Breast epithelium (tissue), 4 donors: ENCODE measurements around the gene CAND1. TPM values are rescaled to one million over a fixed set of nuclear protein-coding genes. Genes with fewer than 3 reads are reported as not detected.
A peak's percentile ranks its signal among the peaks of the same experiment; 100 is the strongest.

Experiments
- DNase-seq, 2 donors: peaks; one replicate each; pipeline ENCODE4 v3.0.0-alpha.2; 2019; ENCODE audit warnings: low spot score in 2 of 2
- H3K27ac ChIP-seq, 2 donors: fragments of 200-600 bp; sonication (generic) in 1 of 2; one replicate each; pipeline ENCODE4 v1.5.1; 2016 to 2019; ENCODE audit warnings: mild to moderate bottlenecking in 1 of 2
- H3K27me3 ChIP-seq, 2 donors: fragments of 200-600 bp; sonication (generic) in 1 of 2; one replicate each; pipeline versions ENCODE4 v1.5.1 to v1.6.0; 2017 to 2019; ENCODE audit warnings: control low read depth in 1 of 2, mild to moderate bottlenecking in 1 of 2
- H3K36me3 ChIP-seq: fragments of 200-600 bp; one replicate; pipeline ENCODE4 v1.5.1; 2019
- H3K4me1 ChIP-seq, 2 donors: fragments of 200-600 bp; sonication (generic); one replicate each; pipeline ENCODE4 v1.5.1; 2016 to 2019; ENCODE audit warnings: control low read depth in 1 of 2
- H3K4me3 ChIP-seq, 3 donors: fragments of 200-600 bp; sonication (generic); 1 replicate in 2 of 3; 2 replicates in 1 of 3; pipeline ENCODE4 v1.5.1; 2016 to 2019; ENCODE audit warnings: mild to moderate bottlenecking in 3 of 3, moderate library complexity in 2 of 3
- H3K9me3 ChIP-seq, 2 donors: fragments of 200-600 bp; sonication (generic) in 1 of 2; one replicate each; pipeline ENCODE4 v1.5.1; 2016 to 2019; ENCODE audit warnings: control low read depth in 1 of 2
- CTCF ChIP-seq, 3 donors: fragments of 450-650 bp; IDR thresholded peaks; one replicate each; pipeline ENCODE4 v1.5.1; 2016 to 2017; ENCODE audit warnings: antibody characterized with exemption in 3 of 3, mild to moderate bottlenecking in 3 of 3, moderate library complexity in 3 of 3
- POLR2A ChIP-seq: fragments of 450-650 bp; IDR thresholded peaks from one replicate; pipeline ENCODE4 v1.6.1; 2016; ENCODE audit warnings: antibody characterized with exemption, mild to moderate bottlenecking, moderate library complexity
- POLR2AphosphoS5 ChIP-seq, 3 donors: sonication (generic); formaldehyde crosslinking; IDR thresholded peaks; one replicate each; pipeline ENCODE4 v1.6.1; 2017; ENCODE audit warnings: antibody characterized with exemption in 3 of 3
- intact Hi-C: fragments of 100-400 bp; cut with DNase I; formaldehyde crosslinking; loops from one replicate; pipeline ENCODE4 v1.15.1; 2023; ENCODE audit warnings: low total_unique reads
- total RNA-seq, 3 donors: library from RNA; depleted of rRNA; stranded (reverse); fragments of >200 nt; gene quantifications; one replicate each; pipeline ENCODE4 v1.1.0, GENCODE V29; 2016

Gene CAND1
- total RNA-seq, 3 donors from 2014 or later = 69.6 to 112 (median 81.3) TPM

- TF ChIP-seq CTCF (IDR thresholded peaks at IDR 0.05) (no peak), POLR2AphosphoS5 (IDR thresholded peaks at IDR 0.05) (no peak), POLR2A (no peak)
- intact Hi-C loops = no loop called here
- no peaks in the 10 kb centered on the region for H3K4me1 ChIP-seq
- no peak overlapping the region for H3K27ac ChIP-seq
- H3K4me3 ChIP-seq = no peak overlapping the region
- no peaks in the 10 kb centered on the region for H3K36me3 ChIP-seq
- no peaks in the 10 kb centered on the region for H3K9me3 ChIP-seq
- DNase-seq = no peak
- H3K27me3 ChIP-seq = no peaks in the 10 kb centered on the region
Measured at GRCh38 chr12:67254372-67255026, 14.7 kb upstream of the CAND1 start.

GRCh38 chr12:67256649-67257048 lies 12.5 kb upstream of the CAND1 start:
- DNase-seq = no peak
- no peak overlapping the region for H3K4me3 ChIP-seq
- no peaks in the 10 kb centered on the region for H3K27me3 ChIP-seq
- no peaks in the 10 kb centered on the region for H3K9me3 ChIP-seq
- H3K36me3 ChIP-seq = no peaks in the 10 kb centered on the region
- H3K4me1 ChIP-seq = no peaks in the 10 kb centered on the region
- intact Hi-C loops = no loop called here
- TF ChIP-seq CTCF (IDR thresholded peaks at IDR 0.05) = no peak
- TF ChIP-seq POLR2AphosphoS5 (IDR thresholded peaks at IDR 0.05) = no peak
- TF ChIP-seq POLR2A = no peak
- H3K27ac ChIP-seq = no peak overlapping the region

- Histone ChIP-seq H3K9me3 (no peaks in the 10 kb centered on the region), H3K27me3 (no peaks in the 10 kb centered on the region), H3K36me3 (no peaks in the 10 kb centered on the region), H3K4me1 (no peaks in the 10 kb centered on the region), H3K4me3 (no peak overlapping the region), H3K27ac (no peak overlapping the region)
- no peak for DNase-seq
- no peak for TF ChIP-seq POLR2AphosphoS5 (IDR thresholded peaks at IDR 0.05)
- TF ChIP-seq CTCF (IDR thresholded peaks at IDR 0.05) = no peak
- no peak for TF ChIP-seq POLR2A
- intact Hi-C loops = no loop called here
Measured at GRCh38 chr12:67263471-67263870, 5.7 kb upstream of the CAND1 start.

- H3K4me3 ChIP-seq = peak overlapping the region; percentile 81 to 96 (median 90)
- TF ChIP-seq CTCF (IDR thresholded peaks at IDR 0.05) (no peak), POLR2AphosphoS5 (IDR thresholded peaks at IDR 0.05) (no peak), POLR2A (no peak)
- peak overlapping the region; percentile 99 for H3K27ac ChIP-seq
- no peaks in the 10 kb centered on the region for H3K36me3 ChIP-seq
- H3K9me3 ChIP-seq = no peaks in the 10 kb centered on the region
- no peaks in the 10 kb centered on the region for H3K4me1 ChIP-seq
- no peaks in the 10 kb centered on the region for H3K27me3 ChIP-seq
- DNase-seq = peak; percentile 81 to 95
- intact Hi-C loops = no loop called here
Measured at GRCh38 chr12:67268335-67268895, 743 bp upstream of the CAND1 start.

DNA sequence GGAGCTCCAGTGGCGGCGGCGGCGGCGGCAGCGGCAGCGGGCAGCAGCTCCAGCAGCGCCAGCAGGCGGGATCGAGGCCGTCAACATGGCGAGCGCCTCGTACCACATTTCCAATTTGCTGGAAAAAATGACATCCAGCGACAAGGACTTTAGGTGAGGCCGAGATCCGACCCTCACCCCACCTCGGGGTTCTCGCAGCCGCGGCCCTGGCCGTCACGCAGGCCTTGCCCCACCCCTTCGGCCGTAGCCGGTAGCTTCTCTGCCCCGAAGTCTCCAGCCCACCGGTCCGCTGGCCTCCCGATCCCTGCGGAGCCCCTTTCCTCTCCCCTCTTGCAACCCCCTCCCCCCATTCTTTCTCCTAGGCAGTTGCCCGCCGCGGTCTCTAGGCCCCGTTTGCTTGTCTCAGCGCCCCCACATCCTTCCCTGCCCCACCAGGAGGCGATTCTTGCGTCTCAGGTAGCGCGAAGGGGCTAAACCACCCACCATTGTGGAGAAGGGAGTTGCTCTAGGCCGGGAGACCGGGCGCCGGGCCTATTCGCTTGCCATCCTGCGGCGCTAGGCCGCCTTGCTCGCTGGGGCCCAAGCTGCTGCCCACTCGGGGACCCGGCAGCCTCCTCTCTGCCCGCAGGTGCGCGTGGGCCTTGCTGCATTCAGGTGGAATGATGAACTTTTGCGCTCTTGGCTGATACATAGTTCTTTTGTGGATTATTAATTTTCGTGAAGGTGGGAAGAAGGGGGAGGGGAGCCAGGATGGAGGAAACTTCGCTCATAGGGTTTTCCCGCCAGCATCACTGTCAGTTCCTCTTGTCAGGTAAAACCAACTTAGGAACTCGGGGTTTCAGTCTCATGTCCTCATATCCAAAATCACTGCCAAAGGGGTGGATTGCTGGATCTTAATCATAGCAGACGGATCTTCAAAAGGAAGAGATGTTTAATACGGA lies 745 bp downstream of the CAND1 start:
- Histone ChIP-seq H3K4me1 (peaks cover 0 to 7% of the 10 kb centered on the region in 2 donors), H3K27me3 (no peaks in the 10 kb centered on the region), H3K9me3 (no peaks in the 10 kb centered on the region), H3K4me3 (peak overlapping the region; percentile 81 to 96 (median 90)), H3K27ac (peak overlapping the region; percentile 99), H3K36me3 (no peaks in the 10 kb centered on the region)
- no peak for TF ChIP-seq POLR2AphosphoS5 (IDR thresholded peaks at IDR 0.05)
- TF ChIP-seq POLR2A = no peak
- TF ChIP-seq CTCF (IDR thresholded peaks at IDR 0.05) = no peak
- DNase-seq = peak; percentile 41 to 65
- intact Hi-C loops = no loop called here
